Smooth muscle cell (in vitro differentiated cells): ENCODE results near the gene TRPV3. TPM values are rescaled to one million over a fixed set of nuclear protein-coding genes. Genes with fewer than 3 reads are reported as not detected.

ENCODE experiments used
- DNase-seq: peaks from one replicate; lab custom pipeline; 2025; ENCODE audit not compliant: unreplicated experiment; lab: John Stamatoyannopoulos, UW
- H2AFZ ChIP-seq: fragments of 200-600 bp; sonication (generic); 2 replicates; pipeline ENCODE4 v1.6.0; 2016; ENCODE audit warnings: antibody characterized with exemption, low read depth, mild to moderate bottlenecking
- H3F3A ChIP-seq: fragments of 200-600 bp; sonication (generic); 2 replicates; pipeline ENCODE4 v1.6.0; 2017; ENCODE audit warnings: antibody characterized with exemption, low read depth
- H3K27ac ChIP-seq: fragments of 200-600 bp; sonication (generic); 2 replicates; pipeline ENCODE4 v1.5.1; 2016; ENCODE audit warnings: low read depth, mild to moderate bottlenecking
- H3K27me3 ChIP-seq: fragments of 200-600 bp; sonication (generic); 2 replicates; pipeline ENCODE4 v1.6.1; 2016; ENCODE audit warnings: low read depth, mild to moderate bottlenecking
- H3K36me3 ChIP-seq: fragments of 200-600 bp; sonication (generic); 2 replicates; pipeline ENCODE4 v1.5.1; 2016; ENCODE audit warnings: low read depth
- H3K4me1 ChIP-seq: fragments of 200-600 bp; sonication (generic); 2 replicates; pipeline ENCODE4 v1.5.1; 2016; ENCODE audit warnings: low read depth
- H3K4me2 ChIP-seq: fragments of 200-600 bp; sonication (generic); 2 replicates; pipeline ENCODE4 v1.6.0; 2016; ENCODE audit warnings: mild to moderate bottlenecking
- H3K4me3 ChIP-seq: fragments of 200-600 bp; sonication (generic); 2 replicates; pipeline ENCODE4 v1.5.1; 2016; ENCODE audit warnings: mild to moderate bottlenecking
- H3K79me2 ChIP-seq: fragments of 200-600 bp; sonication (generic); 2 replicates; pipeline ENCODE4 v1.6.0; 2016; ENCODE audit warnings: low read depth, mild to moderate bottlenecking
- H3K9ac ChIP-seq: fragments of 200-600 bp; sonication (generic); 2 replicates; pipeline ENCODE4 v1.6.0; 2016; ENCODE audit warnings: low read depth
- H3K9me3 ChIP-seq: fragments of 200-600 bp; sonication (generic); replicated peaks from 2 replicates; pipeline ENCODE4 v1.5.1; 2016; ENCODE audit warnings: low read depth
- H4K20me1 ChIP-seq: fragments of 200-600 bp; sonication (generic); 2 replicates; pipeline ENCODE4 v1.6.0; 2016; ENCODE audit warnings: low read depth
- CTCF ChIP-seq: fragments of 200-600 bp; sonication (generic); IDR thresholded peaks from 2 replicates; pipeline ENCODE4 v1.5.1; 2017; ENCODE audit warnings: borderline replicate concordance, mild to moderate bottlenecking, antibody characterized with exemption; ENCODE audit not compliant: insufficient read depth, poor library complexity, severe bottlenecking
- WGBS: methylation state at CpG from one replicate; pipeline ENCODE4 v1.1.7; 2016; ENCODE audit warnings: low lambda C conversion rate; 5-methylcytosine and 5-hydroxymethylcytosine counted together
- polyA plus RNA-seq: library from polyadenylated mRNA; unstranded; fragments of >200 nt; fragmentation: Nextera tagmentation; extraction: Ambion mirVana; gene quantifications from 2 replicates; pipeline ENCODE4 v1.2.1, GENCODE V29; 2016
- total RNA-seq: library from RNA; depleted of rRNA; stranded (reverse); fragments of >200 nt; gene quantifications from 2 replicates; pipeline ENCODE4 v1.2.3, GENCODE V29; 2014

TRPV3 gene
- total and polyA plus RNA-seq, 2 experiments from 2014 or later, result 0.53 to 6.4 TPM

- H4K20me1 ChIP-seq, result no peaks in the 10 kb centered on the region
- H3K4me2 ChIP-seq, result no peak overlapping the region
- TF ChIP-seq CTCF, result no peak
- no peaks in the 10 kb centered on the region for H3K9me3 ChIP-seq
- no peak overlapping the region for H2AFZ ChIP-seq
- no peak overlapping the region for H3K9ac ChIP-seq
- WGBS, result 89% methylated on average over 7 of the region's 7 CpGs
- H3K4me3 ChIP-seq, result no peak overlapping the region
- DNase-seq, result no peak
- no peaks in the 10 kb centered on the region for H3K27me3 ChIP-seq
- H3K27ac ChIP-seq, result no peak overlapping the region
- H3K4me1 ChIP-seq, result no peaks in the 10 kb centered on the region
- no peaks in the 10 kb centered on the region for H3K36me3 ChIP-seq
- H3F3A ChIP-seq, result no peaks in the 10 kb centered on the region
- no peaks in the 10 kb centered on the region for H3K79me2 ChIP-seq
Measured at GRCh38 chr17:3552916-3553315, 4.7 kb downstream of the TRPV3 start.

GRCh38 chr17:3551189-3551588 lies 6.4 kb downstream of the TRPV3 start:
- H3K27ac ChIP-seq, result no peak overlapping the region
- no peaks in the 10 kb centered on the region for H3K27me3 ChIP-seq
- H3K4me2 ChIP-seq, result no peak overlapping the region
- WGBS, result 92% methylated on average over 6 of the region's 6 CpGs
- no peak for TF ChIP-seq CTCF
- no peak for DNase-seq
- no peaks in the 10 kb centered on the region for H3K36me3 ChIP-seq
- no peaks in the 10 kb centered on the region for H4K20me1 ChIP-seq
- H3F3A ChIP-seq, result no peaks in the 10 kb centered on the region
- H3K9ac ChIP-seq, result no peak overlapping the region
- H3K9me3 ChIP-seq, result no peaks in the 10 kb centered on the region
- no peaks in the 10 kb centered on the region for H3K4me1 ChIP-seq
- no peak overlapping the region for H3K4me3 ChIP-seq
- no peaks in the 10 kb centered on the region for H3K79me2 ChIP-seq
- no peak overlapping the region for H2AFZ ChIP-seq

- Histone ChIP-seq H3K4me3 (no peak overlapping the region), H3K9me3 (no peaks in the 10 kb centered on the region), H3K9ac (no peak overlapping the region), H3K27ac (no peak overlapping the region), H3K4me1 (no peaks in the 10 kb centered on the region), H2AFZ (no peak overlapping the region), H3K4me2 (no peak overlapping the region), H4K20me1 (no peaks in the 10 kb centered on the region), H3K36me3 (no peaks in the 10 kb centered on the region), H3K79me2 (no peaks in the 10 kb centered on the region), H3F3A (no peaks in the 10 kb centered on the region), H3K27me3 (no peaks in the 10 kb centered on the region)
- no peak for DNase-seq
- WGBS, result 82% methylated on average over 2 of the region's 2 CpGs
- no peak for TF ChIP-seq CTCF
Measured at GRCh38 chr17:3549610-3550162, 7.9 kb downstream of the TRPV3 start.

- TF ChIP-seq CTCF, result no peak
Measured at GRCh38 chr17:3547628-3548027, 10.0 kb downstream of the TRPV3 start.

More at GRCh38 chr17:3547628-3548027, 10.0 kb downstream of the TRPV3 start:
- no peaks in the 10 kb centered on the region for H3K27me3 ChIP-seq
- H3F3A ChIP-seq, result no peaks in the 10 kb centered on the region
- H3K4me3 ChIP-seq, result no peak overlapping the region
- no peaks in the 10 kb centered on the region for H3K36me3 ChIP-seq
- 95% methylated on average over 10 of the region's 11 CpGs for WGBS
- no peak for DNase-seq
- no peak overlapping the region for H3K4me2 ChIP-seq
- no peak overlapping the region for H2AFZ ChIP-seq
- no peak overlapping the region for H3K27ac ChIP-seq
- no peaks in the 10 kb centered on the region for H3K9me3 ChIP-seq
- no peaks in the 10 kb centered on the region for H3K4me1 ChIP-seq
- no peak overlapping the region for H3K9ac ChIP-seq
- H3K79me2 ChIP-seq, result no peaks in the 10 kb centered on the region
- no peaks in the 10 kb centered on the region for H4K20me1 ChIP-seq
